WTC11 (cell line): ENCODE data around the gene KCTD4. TPM values are rescaled to one million over a fixed set of nuclear protein-coding genes. Genes with fewer than 3 reads are reported as not detected.

ENCODE experiments used
- ATAC-seq: fragments of 200-7000 bp; cut with Tn5 transposase; 2 replicates; pipeline ENCODE4 v1.10.0; 2021; ENCODE audit warnings: mild to moderate bottlenecking, moderate library complexity
- CTCF ChIA-PET: fragments of 300-600 bp; sonication (Branson Sonifier 250); formaldehyde crosslinking; loops from one replicate; lab custom pipeline; 2021; ENCODE audit warnings: antibody characterized with exemption; lab: Charles Lee
- POLR2A ChIA-PET: fragments of 350-600 bp; sonication (Branson Sonifier 250); formaldehyde crosslinking; loops from one replicate; lab custom pipeline; 2021; ENCODE audit warnings: antibody characterized with exemption; lab: Charles Lee
- DNase-seq: peaks from one replicate; pipeline ENCODE4 v3.0.0; 2021; ENCODE audit warnings: low spot score
- H3K27ac Mint-ChIP-seq: 2 replicates; pipeline ENCODE4 v1.8.0; 2021; ENCODE audit warnings: mixed read lengths
- H3K27me3 Mint-ChIP-seq: 2 replicates; pipeline ENCODE4 v1.8.0; 2021; ENCODE audit warnings: low read depth, mild to moderate bottlenecking, moderate library complexity, mixed read lengths
- H3K36me3 Mint-ChIP-seq: 2 replicates; pipeline ENCODE4 v1.8.0; 2021; ENCODE audit warnings: mixed read lengths
- H3K4me1 Mint-ChIP-seq: 2 replicates; pipeline ENCODE4 v1.8.0; 2022; ENCODE audit warnings: mixed read lengths
- H3K4me3 Mint-ChIP-seq: 2 replicates; pipeline ENCODE4 v1.8.0; 2021; ENCODE audit warnings: mild to moderate bottlenecking, moderate library complexity, mixed read lengths
- H3K9me3 Mint-ChIP-seq: 2 replicates; pipeline ENCODE4 v1.8.0; 2021; ENCODE audit warnings: mixed read lengths
- AFF4 ChIP-seq: sonication (generic); formaldehyde crosslinking; IDR thresholded peaks from 2 replicates; pipeline ENCODE4 v1.8.1; 2023; ENCODE audit warnings: mild to moderate bottlenecking, missing genetic modification reagents, borderline replicate concordance
- AR ChIP-seq: fragments of 250-450 bp; sonication (Bioruptor Pico); IDR thresholded peaks from 2 replicates; pipeline ENCODE4 v1.9.0; 2021; ENCODE audit warnings: mild to moderate bottlenecking
- ATF1 ChIP-seq: sonication (generic); formaldehyde crosslinking; IDR thresholded peaks from 2 replicates; pipeline ENCODE4 v1.8.1; 2023; ENCODE audit warnings: mild to moderate bottlenecking, moderate library complexity, missing genetic modification reagents
- ATF6 ChIP-seq: sonication (generic); formaldehyde crosslinking; IDR thresholded peaks from 2 replicates; pipeline ENCODE4 v1.8.1; 2023; ENCODE audit warnings: mild to moderate bottlenecking, missing genetic modification reagents
- CBFB ChIP-seq: sonication (generic); formaldehyde crosslinking; IDR thresholded peaks from 2 replicates; pipeline ENCODE4 v1.8.1; 2022; ENCODE audit warnings: mild to moderate bottlenecking, low read depth, missing genetic modification reagents
- CREM ChIP-seq: sonication (generic); formaldehyde crosslinking; IDR thresholded peaks from 2 replicates; pipeline ENCODE4 v1.8.1; 2022; ENCODE audit warnings: mild to moderate bottlenecking, missing genetic modification reagents, moderate library complexity
- HMGA2 ChIP-seq: fragments of 250-450 bp; sonication (Bioruptor Pico); IDR thresholded peaks from 2 replicates; pipeline ENCODE4 v1.4.0; 2021; ENCODE audit warnings: mild to moderate bottlenecking, moderate library complexity
- JUN ChIP-seq: sonication (generic); formaldehyde crosslinking; IDR thresholded peaks from 2 replicates; pipeline ENCODE4 v1.8.0; 2023; ENCODE audit warnings: mild to moderate bottlenecking, missing genetic modification reagents
- NR1H2 ChIP-seq: sonication (generic); formaldehyde crosslinking; IDR thresholded peaks from 2 replicates; pipeline ENCODE4 v1.9.0; 2021; ENCODE audit warnings: mild to moderate bottlenecking, moderate library complexity, missing genetic modification reagents
- RELA ChIP-seq: sonication (generic); formaldehyde crosslinking; IDR thresholded peaks from 2 replicates; pipeline ENCODE4 v1.8.1; 2022; ENCODE audit warnings: missing genetic modification reagents, mild to moderate bottlenecking, borderline replicate concordance
- SMAD3 ChIP-seq: sonication (generic); formaldehyde crosslinking; IDR thresholded peaks from 2 replicates; pipeline ENCODE4 v1.8.0; 2022; ENCODE audit warnings: missing genetic modification reagents, mild to moderate bottlenecking, borderline replicate concordance
- USF2 ChIP-seq: sonication (generic); formaldehyde crosslinking; IDR thresholded peaks from 2 replicates; pipeline ENCODE4 v1.8.1; 2023; ENCODE audit warnings: mild to moderate bottlenecking, missing genetic modification reagents, moderate library complexity
- ZMAT4 ChIP-seq: fragments of 250-450 bp; sonication (Bioruptor Pico); IDR thresholded peaks from 2 replicates; pipeline ENCODE4 v1.9.0; 2021; ENCODE audit warnings: mild to moderate bottlenecking
- ZNF138 ChIP-seq: sonication (generic); formaldehyde crosslinking; conservative IDR thresholded peaks from 2 replicates; pipeline ENCODE4 v1.8.1; 2022; ENCODE audit warnings: mild to moderate bottlenecking, moderate library complexity, missing genetic modification reagents
- ZNF232 ChIP-seq: sonication (generic); formaldehyde crosslinking; IDR thresholded peaks from 2 replicates; pipeline ENCODE4 v1.8.0; 2022; ENCODE audit warnings: mild to moderate bottlenecking, missing genetic modification reagents
- ZNF423 ChIP-seq: fragments of 250-450 bp; sonication (Bioruptor Pico); IDR thresholded peaks from 2 replicates; pipeline ENCODE4 v2.1.2; 2022; ENCODE audit warnings: mild to moderate bottlenecking, moderate library complexity
- total RNA-seq: library from RNA; stranded (reverse); gene quantifications from 3 replicates; pipeline ENCODE4 v1.2.3, GENCODE V29; 2021
- TF ChIP-seq, protein P1 (sequence below): sonication (generic); formaldehyde crosslinking; IDR thresholded peaks from 2 replicates; pipeline ENCODE4 v1.8.1; 2022; ENCODE audit warnings: mild to moderate bottlenecking, missing genetic modification reagents, moderate library complexity, borderline replicate concordance
- TF ChIP-seq, protein P2 (sequence below): sonication (generic); formaldehyde crosslinking; IDR thresholded peaks from 2 replicates; pipeline ENCODE4 v1.8.0; 2022; ENCODE audit warnings: mild to moderate bottlenecking, missing genetic modification reagents

KCTD4 gene
- total RNA-seq, 1 experiment from 2014 or later: not detected

DNA sequence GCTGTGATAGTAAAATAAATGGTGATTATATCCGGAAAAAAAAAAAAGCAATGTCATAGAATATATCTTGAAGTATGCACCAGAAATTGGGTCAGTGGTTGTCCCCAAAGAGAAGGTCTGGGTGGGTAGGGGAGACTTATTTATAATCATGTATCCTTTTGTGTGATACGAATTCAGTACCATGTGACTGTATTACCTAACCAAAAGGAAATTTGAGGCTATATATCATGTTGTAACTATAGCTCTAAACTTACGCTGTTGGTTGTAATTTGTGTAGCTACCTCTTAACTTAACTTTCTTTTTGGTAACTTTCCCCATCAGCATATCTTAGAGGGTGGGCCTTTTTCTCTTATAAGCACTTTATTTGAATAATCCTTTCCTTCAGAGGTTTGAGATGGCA lies 25.2 kb upstream of the KCTD4 start (continued):
- TF ChIP-seq AFF4 (CRISPR knock-in tag) (no peak), AR (CRISPR knock-in tag) (no peak), CREM (CRISPR knock-in tag) (no peak), CBFB (CRISPR knock-in tag) (no peak)
- TF ChIP-seq, protein P1, sequence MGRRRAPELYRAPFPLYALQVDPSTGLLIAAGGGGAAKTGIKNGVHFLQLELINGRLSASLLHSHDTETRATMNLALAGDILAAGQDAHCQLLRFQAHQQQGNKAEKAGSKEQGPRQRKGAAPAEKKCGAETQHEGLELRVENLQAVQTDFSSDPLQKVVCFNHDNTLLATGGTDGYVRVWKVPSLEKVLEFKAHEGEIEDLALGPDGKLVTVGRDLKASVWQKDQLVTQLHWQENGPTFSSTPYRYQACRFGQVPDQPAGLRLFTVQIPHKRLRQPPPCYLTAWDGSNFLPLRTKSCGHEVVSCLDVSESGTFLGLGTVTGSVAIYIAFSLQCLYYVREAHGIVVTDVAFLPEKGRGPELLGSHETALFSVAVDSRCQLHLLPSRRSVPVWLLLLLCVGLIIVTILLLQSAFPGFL: no peak

DNA sequence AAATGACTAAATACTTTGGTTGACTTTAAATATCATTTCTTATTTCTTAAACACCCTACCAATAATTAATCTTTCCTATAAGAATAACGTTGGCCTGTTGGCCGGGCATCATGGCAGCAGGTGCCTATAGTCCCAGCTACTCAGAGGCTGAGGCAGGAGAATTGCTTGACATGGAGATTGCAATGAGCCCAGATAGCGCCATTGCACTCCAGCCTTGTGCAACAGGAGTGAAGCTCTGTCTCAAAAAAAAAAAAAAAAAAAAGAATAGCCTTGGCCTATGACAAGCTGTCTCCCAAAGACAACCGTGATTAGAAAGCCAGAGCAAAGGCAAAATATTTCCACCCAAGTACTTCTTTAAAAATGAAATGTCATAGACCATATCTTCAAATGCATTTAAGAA lies 24.5 kb upstream of the KCTD4 start:
- Mint-ChIP-seq H3K27ac (no peak overlapping the region), H3K4me3 (no peak overlapping the region), H3K36me3 (no peaks in the 10 kb centered on the region), H3K9me3 (no peaks in the 10 kb centered on the region), H3K27me3 (no peaks in the 10 kb centered on the region), H3K4me1 (peaks cover 17% of the 10 kb centered on the region)
- DNase-seq: no peak
- CTCF ChIA-PET: interaction anchor here (1.0 to 1.1 kb wide), 2 partner anchors 45 to 182 kb away, joined by 3 read pairs; no protein-coding TSS in a partner anchor
- no peak for ATAC-seq
- POLR2A ChIA-PET: no interaction called here
- TF ChIP-seq ATF6 (CRISPR knock-in tag): no peak
- TF ChIP-seq ZNF423 (CRISPR knock-in tag): no peak
- TF ChIP-seq RELA (CRISPR knock-in tag): no peak
- TF ChIP-seq, protein P2, sequence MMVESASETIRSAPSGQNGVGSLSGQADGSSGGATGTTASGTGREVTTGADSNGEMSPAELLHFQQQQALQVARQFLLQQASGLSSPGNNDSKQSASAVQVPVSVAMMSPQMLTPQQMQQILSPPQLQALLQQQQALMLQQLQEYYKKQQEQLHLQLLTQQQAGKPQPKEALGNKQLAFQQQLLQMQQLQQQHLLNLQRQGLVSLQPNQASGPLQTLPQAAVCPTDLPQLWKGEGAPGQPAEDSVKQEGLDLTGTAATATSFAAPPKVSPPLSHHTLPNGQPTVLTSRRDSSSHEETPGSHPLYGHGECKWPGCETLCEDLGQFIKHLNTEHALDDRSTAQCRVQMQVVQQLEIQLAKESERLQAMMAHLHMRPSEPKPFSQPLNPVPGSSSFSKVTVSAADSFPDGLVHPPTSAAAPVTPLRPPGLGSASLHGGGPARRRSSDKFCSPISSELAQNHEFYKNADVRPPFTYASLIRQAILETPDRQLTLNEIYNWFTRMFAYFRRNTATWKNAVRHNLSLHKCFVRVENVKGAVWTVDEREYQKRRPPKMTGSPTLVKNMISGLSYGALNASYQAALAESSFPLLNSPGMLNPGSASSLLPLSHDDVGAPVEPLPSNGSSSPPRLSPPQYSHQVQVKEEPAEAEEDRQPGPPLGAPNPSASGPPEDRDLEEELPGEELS (CRISPR knock-in tag): no peak
- TF ChIP-seq ATF1 (CRISPR knock-in tag): no peak
- no peak for TF ChIP-seq ZMAT4 (CRISPR knock-in tag)
- TF ChIP-seq ZNF138: no peak
- TF ChIP-seq CREM (CRISPR knock-in tag): no peak
- no peak for TF ChIP-seq ZNF232 (CRISPR knock-in tag)
- TF ChIP-seq SMAD3 (CRISPR knock-in tag): no peak
- TF ChIP-seq HMGA2 (CRISPR knock-in tag): no peak
- no peak for TF ChIP-seq JUN
- no peak for TF ChIP-seq USF2 (CRISPR knock-in tag)
- TF ChIP-seq NR1H2 (CRISPR knock-in tag): no peak
